ENCODE data around the gene VTI1A.

Gene VTI1A

DNA sequence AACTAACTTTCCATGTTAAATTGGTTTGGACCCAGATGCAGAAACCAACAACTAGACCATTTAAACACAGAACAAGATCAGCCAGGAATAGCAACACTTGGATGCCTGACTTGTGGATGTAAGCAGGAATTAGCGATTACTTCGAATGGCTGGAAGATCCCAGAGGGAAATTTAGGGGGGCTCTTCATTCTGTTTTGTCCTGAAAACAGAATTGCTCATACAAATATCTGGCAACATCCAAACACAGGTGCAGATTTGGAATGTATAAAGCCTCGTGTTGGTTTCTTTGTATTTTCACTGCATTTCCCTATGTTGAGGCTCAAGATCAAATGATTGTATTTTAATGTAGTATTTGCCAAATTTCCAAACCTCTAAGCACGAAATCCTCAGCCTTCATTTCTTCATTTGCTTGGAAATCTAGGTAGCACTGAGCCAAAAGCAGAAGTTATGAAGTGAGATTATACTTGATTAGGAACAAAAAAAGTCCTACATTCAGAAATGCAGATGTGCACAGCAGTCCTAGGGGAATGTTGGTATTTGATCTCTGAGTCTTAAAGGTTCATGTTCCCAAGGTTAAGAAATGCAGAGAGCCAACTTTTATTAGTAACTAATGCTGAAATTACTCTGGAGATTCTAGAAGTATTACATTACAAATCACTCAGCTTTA is 254.3 kb downstream of the VTI1A start:
- TF ChIP-seq, protein P1, sequence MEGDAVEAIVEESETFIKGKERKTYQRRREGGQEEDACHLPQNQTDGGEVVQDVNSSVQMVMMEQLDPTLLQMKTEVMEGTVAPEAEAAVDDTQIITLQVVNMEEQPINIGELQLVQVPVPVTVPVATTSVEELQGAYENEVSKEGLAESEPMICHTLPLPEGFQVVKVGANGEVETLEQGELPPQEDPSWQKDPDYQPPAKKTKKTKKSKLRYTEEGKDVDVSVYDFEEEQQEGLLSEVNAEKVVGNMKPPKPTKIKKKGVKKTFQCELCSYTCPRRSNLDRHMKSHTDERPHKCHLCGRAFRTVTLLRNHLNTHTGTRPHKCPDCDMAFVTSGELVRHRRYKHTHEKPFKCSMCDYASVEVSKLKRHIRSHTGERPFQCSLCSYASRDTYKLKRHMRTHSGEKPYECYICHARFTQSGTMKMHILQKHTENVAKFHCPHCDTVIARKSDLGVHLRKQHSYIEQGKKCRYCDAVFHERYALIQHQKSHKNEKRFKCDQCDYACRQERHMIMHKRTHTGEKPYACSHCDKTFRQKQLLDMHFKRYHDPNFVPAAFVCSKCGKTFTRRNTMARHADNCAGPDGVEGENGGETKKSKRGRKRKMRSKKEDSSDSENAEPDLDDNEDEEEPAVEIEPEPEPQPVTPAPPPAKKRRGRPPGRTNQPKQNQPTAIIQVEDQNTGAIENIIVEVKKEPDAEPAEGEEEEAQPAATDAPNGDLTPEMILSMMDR (IDR thresholded peaks at IDR 0.05; ENCODE audit: extremely low read depth, insufficient read depth, missing control alignments) = no peak
- no peak for DNase-seq (ENCODE audit: low spot score)
- in situ Hi-C loops (cut with MboI; ENCODE audit: low pct_unique_long_range_greater_than_20kb, low sequenced_read_pairs, unreplicated experiment) = no loop called here

DNA sequence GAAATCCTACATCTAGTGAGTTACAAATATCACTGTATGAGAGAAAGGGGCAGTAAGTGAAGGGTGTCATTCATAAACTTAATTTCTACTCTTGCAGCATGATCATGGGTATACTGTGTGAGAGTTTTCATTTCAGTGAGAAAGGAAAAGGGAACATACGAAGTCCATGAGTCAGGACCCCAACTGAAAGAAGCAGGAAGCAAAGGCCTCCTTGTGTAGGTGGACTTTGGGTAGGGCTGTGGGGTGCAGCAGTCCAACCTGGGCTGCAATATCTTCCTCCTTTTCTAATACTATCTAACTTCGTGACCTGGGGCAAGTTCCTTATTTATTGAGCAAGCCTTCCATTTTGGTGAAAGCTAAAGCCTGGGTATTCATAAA is 254.9 kb downstream of the VTI1A start:
- in situ Hi-C loops (cut with MboI; ENCODE audit: low pct_unique_long_range_greater_than_20kb, low sequenced_read_pairs, unreplicated experiment) = no loop called here
- no peak for DNase-seq (ENCODE audit: low spot score)
- TF ChIP-seq, protein P1 (IDR thresholded peaks at IDR 0.05; ENCODE audit: extremely low read depth, insufficient read depth, missing control alignments) = no peak

DNA sequence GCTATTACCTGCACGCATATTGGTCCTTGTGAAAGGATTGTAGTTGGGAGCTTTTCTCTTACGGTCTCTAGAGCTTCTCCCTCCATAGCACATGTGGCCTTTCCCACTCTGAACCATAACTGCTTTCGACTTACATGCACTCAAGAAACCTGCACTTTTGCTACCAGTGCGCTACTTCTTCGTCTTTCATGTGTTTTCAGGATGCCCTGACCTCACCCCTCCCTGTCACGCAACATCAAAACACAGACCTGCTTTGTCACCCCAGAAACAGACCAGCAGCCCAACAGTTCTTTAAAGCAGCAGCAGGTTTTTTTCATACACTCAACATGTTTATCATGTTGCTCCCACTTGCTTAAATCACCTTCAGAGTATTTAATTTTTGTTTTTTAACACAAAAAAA is 259.6 kb downstream of the VTI1A start:
- TF ChIP-seq, protein P1 (IDR thresholded peaks at IDR 0.05; ENCODE audit: extremely low read depth, insufficient read depth, missing control alignments) = no peak
- in situ Hi-C loops (cut with MboI; ENCODE audit: low pct_unique_long_range_greater_than_20kb, low sequenced_read_pairs, unreplicated experiment) = no loop called here
- no peak for DNase-seq (ENCODE audit: low spot score)

DNA sequence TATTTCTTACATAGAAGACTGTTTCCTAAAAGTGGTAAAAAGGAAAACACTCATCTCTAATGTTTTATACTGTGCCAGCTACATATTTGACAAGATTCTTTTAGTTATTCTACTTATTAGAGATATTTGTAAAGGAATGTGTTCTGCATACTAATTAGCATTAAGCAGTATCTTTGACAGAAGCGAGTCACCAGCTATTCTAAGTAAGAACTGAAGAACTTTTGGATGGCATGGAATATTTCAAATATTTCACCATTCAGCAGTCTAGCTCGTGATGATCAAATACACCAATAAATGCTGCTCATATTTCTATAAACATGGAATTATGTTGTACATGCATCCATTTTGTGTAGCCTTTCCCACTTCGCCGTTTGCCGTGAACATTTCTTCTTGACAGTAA is 261.4 kb downstream of the VTI1A start:
- in situ Hi-C loops (cut with MboI; ENCODE audit: low pct_unique_long_range_greater_than_20kb, low sequenced_read_pairs, unreplicated experiment) = no loop called here
- DNase-seq (ENCODE audit: low spot score) = no peak
- TF ChIP-seq, protein P1 (IDR thresholded peaks at IDR 0.05; ENCODE audit: extremely low read depth, insufficient read depth, missing control alignments) = no peak

DNA sequence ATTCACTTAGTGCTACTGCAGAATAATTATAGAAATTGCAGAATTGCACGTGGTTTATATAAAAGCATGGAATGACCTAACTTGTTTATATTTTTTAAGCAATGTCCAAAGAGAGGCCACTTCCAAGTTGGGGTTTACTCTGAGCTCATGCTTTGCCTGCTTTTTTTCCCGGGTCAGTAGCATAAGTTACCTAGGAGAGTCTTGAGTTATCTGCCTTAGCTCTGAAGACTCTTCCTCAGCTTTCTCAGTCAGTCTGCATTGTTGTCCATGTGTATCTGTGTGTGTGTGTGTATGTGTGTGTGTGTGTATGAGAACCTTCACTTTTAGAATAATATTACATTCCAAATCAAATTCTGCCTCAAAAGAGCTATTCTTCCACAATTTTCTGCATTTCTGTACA is 263.5 kb downstream of the VTI1A start:
- TF ChIP-seq, protein P1 (IDR thresholded peaks at IDR 0.05; ENCODE audit: extremely low read depth, insufficient read depth, missing control alignments) = no peak
- no peak for DNase-seq (ENCODE audit: low spot score)
- in situ Hi-C loops (cut with MboI; ENCODE audit: low pct_unique_long_range_greater_than_20kb, low sequenced_read_pairs, unreplicated experiment) = no loop called here

DNA sequence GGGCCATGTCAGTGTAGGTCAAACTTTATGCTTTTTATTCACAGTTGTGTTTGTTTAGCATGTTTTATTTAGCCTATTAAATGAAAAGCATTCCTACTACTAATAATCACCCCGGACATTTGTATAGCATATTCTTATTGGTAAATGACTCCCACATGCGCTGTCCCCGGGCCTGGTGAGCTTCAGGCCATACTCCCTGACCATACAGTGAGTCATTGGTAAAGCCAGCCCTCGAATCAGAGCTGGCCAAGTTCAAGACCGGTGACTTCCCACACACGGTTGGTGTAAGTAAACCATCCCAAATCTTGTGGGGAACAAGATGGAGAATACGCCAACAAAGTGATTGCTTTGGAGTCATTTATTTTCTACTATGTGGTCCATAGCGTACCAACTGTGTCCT is 264.4 kb downstream of the VTI1A start:
- in situ Hi-C loops (cut with MboI; ENCODE audit: low pct_unique_long_range_greater_than_20kb, low sequenced_read_pairs, unreplicated experiment) = no loop called here
- TF ChIP-seq, protein P1 (IDR thresholded peaks at IDR 0.05; ENCODE audit: extremely low read depth, insufficient read depth, missing control alignments) = no peak
- DNase-seq (ENCODE audit: low spot score) = no peak
